22Rv1 (cell line): ENCODE results near the gene DACH1.

ENCODE experiments used
- ZFX ChIP-seq: fragments of 450-650 bp; IDR thresholded peaks from 2 replicates; pipeline ENCODE4 v1.6.1; 2017; ENCODE audit warnings: antibody characterized with exemption, borderline replicate concordance
- TF ChIP-seq, protein P1 (sequence below): fragments of 450-650 bp; IDR thresholded peaks from 2 replicates; pipeline ENCODE4 v1.5.1; 2017; ENCODE audit warnings: mild to moderate bottlenecking

DNA sequence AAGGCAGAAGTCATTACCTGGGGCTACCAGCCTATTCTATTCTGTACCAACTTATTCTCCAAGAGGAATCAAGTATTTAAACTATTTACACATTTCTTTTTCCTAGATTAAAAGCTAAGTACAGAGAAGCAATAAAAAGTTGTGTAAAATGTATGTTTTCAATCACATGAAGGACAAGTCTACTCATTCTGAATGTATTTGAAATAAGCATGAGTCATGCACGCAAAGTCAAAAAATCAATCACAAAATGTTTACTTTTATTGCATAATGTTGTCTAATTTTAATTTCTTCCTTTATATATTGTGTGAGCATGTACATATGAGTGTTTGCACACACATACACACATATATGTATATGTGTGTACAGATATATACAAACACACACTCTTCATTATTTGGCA is 136.7 kb downstream of the DACH1 start:
- TF ChIP-seq, protein P1, sequence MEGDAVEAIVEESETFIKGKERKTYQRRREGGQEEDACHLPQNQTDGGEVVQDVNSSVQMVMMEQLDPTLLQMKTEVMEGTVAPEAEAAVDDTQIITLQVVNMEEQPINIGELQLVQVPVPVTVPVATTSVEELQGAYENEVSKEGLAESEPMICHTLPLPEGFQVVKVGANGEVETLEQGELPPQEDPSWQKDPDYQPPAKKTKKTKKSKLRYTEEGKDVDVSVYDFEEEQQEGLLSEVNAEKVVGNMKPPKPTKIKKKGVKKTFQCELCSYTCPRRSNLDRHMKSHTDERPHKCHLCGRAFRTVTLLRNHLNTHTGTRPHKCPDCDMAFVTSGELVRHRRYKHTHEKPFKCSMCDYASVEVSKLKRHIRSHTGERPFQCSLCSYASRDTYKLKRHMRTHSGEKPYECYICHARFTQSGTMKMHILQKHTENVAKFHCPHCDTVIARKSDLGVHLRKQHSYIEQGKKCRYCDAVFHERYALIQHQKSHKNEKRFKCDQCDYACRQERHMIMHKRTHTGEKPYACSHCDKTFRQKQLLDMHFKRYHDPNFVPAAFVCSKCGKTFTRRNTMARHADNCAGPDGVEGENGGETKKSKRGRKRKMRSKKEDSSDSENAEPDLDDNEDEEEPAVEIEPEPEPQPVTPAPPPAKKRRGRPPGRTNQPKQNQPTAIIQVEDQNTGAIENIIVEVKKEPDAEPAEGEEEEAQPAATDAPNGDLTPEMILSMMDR: no peak
- no peak for TF ChIP-seq ZFX
